ENCODE data around the gene PLEKHM1.
A peak's percentile ranks its signal among the peaks of the same experiment; 100 is the strongest.

PLEKHM1 gene

DNA sequence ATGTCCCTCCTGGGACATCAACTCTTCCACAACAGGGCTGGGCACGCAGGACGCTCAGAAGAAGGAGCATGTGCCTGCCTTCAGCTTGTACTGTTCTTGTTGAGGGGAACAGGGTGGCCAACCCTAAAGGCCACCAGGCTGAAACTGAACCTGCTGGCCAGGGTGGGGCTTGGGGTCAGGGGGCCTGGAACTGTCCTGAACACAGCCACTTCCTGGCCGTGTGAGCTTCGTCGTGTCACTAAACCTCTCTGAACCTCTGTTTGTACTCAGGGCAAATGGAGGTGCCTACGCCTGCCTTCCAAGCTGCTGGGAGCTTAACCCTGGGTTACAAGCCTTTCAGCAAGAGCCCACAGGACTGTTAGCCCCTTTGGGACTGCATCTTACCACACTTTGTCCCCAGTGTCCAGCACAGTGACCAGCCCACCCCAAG is 64.5 kb downstream of the PLEKHM1 start:
- no peaks in the 10 kb centered on the region for H4K20me1 ChIP-seq (ENCODE audit: insufficient read depth, low read length, poor library complexity, severe bottlenecking)
- H3K4me3 ChIP-seq (ENCODE audit: low read length, poor library complexity, severe bottlenecking), result no peak overlapping the region
- H3K9me2 ChIP-seq (replicated peaks; ENCODE audit: low read depth, low read length), result no peaks in the 10 kb centered on the region
- no peak overlapping the region for H2AFZ ChIP-seq (ENCODE audit: low read length)
- peaks cover 5% of the 10 kb centered on the region for H3K4me1 ChIP-seq (ENCODE audit: insufficient read depth, low read length, poor library complexity, severe bottlenecking)
- H3K9ac ChIP-seq (ENCODE audit: low read depth, low read length, poor library complexity, severe bottlenecking), result peak overlapping the region; percentile 8
- H3K4me2 ChIP-seq (ENCODE audit: low read depth, low read length, poor library complexity, severe bottlenecking), result no peak overlapping the region
- peaks cover 28% of the 10 kb centered on the region; the same call in 1 of the 2 replicates for H3K79me2 ChIP-seq (ENCODE audit: insufficient read depth, low read length)
- TF ChIP-seq EZH2phosphoT487 (IDR thresholded peaks at IDR 0.05; ENCODE audit: borderline replicate concordance), result no peak
- TF ChIP-seq, protein P1, sequence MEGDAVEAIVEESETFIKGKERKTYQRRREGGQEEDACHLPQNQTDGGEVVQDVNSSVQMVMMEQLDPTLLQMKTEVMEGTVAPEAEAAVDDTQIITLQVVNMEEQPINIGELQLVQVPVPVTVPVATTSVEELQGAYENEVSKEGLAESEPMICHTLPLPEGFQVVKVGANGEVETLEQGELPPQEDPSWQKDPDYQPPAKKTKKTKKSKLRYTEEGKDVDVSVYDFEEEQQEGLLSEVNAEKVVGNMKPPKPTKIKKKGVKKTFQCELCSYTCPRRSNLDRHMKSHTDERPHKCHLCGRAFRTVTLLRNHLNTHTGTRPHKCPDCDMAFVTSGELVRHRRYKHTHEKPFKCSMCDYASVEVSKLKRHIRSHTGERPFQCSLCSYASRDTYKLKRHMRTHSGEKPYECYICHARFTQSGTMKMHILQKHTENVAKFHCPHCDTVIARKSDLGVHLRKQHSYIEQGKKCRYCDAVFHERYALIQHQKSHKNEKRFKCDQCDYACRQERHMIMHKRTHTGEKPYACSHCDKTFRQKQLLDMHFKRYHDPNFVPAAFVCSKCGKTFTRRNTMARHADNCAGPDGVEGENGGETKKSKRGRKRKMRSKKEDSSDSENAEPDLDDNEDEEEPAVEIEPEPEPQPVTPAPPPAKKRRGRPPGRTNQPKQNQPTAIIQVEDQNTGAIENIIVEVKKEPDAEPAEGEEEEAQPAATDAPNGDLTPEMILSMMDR (conservative IDR thresholded peaks at IDR 0.05; ENCODE audit: low read length), result no peak
- H3K36me3 ChIP-seq (ENCODE audit: insufficient read depth, low read length), result no peaks in the 10 kb centered on the region
- peaks cover 6% of the 10 kb centered on the region for H3F3A ChIP-seq (ENCODE audit: low read depth)
- H3K27me3 ChIP-seq (ENCODE audit: insufficient read depth, low read length, poor library complexity, severe bottlenecking), result no peaks in the 10 kb centered on the region
- H3K9me3 ChIP-seq (ENCODE audit: insufficient read depth, low read depth, low read length), result no peaks in the 10 kb centered on the region

DNA sequence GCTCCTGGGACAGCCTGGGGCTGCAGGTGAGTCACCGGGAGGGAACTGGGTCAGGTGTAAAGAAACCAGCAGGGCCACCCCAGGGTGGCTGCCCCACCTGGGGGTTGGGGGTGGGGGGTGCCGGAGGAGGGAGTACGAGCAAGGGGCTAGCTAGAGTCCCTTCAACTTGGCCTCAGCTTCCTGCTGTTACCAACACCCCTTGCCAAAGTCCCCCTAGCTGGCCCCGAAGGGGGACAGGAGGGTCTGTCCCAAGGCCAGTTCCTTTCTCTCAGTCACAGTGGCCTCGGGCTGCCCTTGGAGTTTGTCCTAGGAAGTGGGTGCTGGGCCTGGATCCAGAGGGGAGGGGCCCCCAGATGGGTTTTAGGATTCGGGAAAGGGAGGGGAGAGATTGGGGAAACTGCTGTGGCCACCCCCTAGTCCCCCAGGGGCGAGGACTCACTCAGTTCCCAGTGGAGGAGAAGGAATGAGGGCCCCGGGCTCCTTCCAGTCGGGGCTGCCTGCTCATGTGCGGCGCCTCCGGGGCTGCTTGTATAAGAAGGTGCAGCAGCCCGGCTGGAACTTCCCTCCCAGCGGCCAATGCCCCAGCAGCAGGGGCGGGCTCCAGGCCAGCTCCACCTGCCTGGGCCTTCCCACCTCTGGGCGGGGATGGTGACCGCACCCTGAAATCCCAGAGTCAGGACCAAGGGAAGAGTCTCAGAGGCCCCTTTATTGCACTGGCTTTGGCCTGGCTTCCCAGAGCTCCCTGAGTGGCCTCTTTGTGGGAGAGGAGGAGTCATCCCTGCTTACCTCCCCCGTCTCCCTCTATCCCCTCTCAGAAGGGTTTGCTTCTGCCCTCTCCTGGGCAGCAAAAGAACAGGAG is 65.2 kb downstream of the PLEKHM1 start:
- H3K4me2 ChIP-seq (ENCODE audit: low read depth, low read length, poor library complexity, severe bottlenecking), result no peak overlapping the region
- H3K79me2 ChIP-seq (ENCODE audit: insufficient read depth, low read length), result peaks cover 22% of the 10 kb centered on the region; the same call in 1 of the 2 replicates
- H3K4me3 ChIP-seq (ENCODE audit: low read length, poor library complexity, severe bottlenecking), result no peak overlapping the region
- H3K9ac ChIP-seq (ENCODE audit: low read depth, low read length, poor library complexity, severe bottlenecking), result no peak overlapping the region
- TF ChIP-seq, protein P1 (conservative IDR thresholded peaks at IDR 0.05; ENCODE audit: low read length), result peak; percentile 53
- TF ChIP-seq EZH2phosphoT487 (IDR thresholded peaks at IDR 0.05; ENCODE audit: borderline replicate concordance), result no peak
- no peaks in the 10 kb centered on the region for H3K9me3 ChIP-seq (ENCODE audit: insufficient read depth, low read depth, low read length)
- no peaks in the 10 kb centered on the region for H4K20me1 ChIP-seq (ENCODE audit: insufficient read depth, low read length, poor library complexity, severe bottlenecking)
- no peaks in the 10 kb centered on the region for H3K9me2 ChIP-seq (replicated peaks; ENCODE audit: low read depth, low read length)
- no peak overlapping the region for H2AFZ ChIP-seq (ENCODE audit: low read length)
- no peaks in the 10 kb centered on the region for H3K27me3 ChIP-seq (ENCODE audit: insufficient read depth, low read length, poor library complexity, severe bottlenecking)
- no peaks in the 10 kb centered on the region for H3K36me3 ChIP-seq (ENCODE audit: insufficient read depth, low read length)
- peaks cover 6% of the 10 kb centered on the region for H3F3A ChIP-seq (ENCODE audit: low read depth)
- H3K4me1 ChIP-seq (ENCODE audit: insufficient read depth, low read length, poor library complexity, severe bottlenecking), result peaks cover 5% of the 10 kb centered on the region

DNA sequence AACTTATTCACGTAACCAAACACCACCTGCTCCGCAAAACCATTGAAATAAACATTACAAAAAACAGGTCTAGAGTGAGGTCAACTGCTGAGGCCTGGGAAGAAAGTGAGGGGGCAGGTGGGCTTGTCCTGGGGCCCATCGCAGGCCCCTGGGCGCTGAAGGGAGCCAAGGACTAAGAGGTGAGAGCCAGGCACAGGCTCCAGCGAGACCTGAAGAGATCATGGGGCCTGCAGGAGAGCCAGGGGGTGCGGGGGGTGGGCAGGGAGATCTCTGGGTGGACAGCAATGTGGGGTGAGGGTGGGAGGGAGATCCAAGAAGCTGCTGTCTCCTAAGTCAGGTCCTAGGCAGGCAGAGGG is 65.8 kb downstream of the PLEKHM1 start:
- no peaks in the 10 kb centered on the region for H3K9me2 ChIP-seq (replicated peaks; ENCODE audit: low read depth, low read length)
- H2AFZ ChIP-seq (ENCODE audit: low read length), result no peak overlapping the region
- no peaks in the 10 kb centered on the region for H3K9me3 ChIP-seq (ENCODE audit: insufficient read depth, low read depth, low read length)
- H3K9ac ChIP-seq (ENCODE audit: low read depth, low read length, poor library complexity, severe bottlenecking), result no peak overlapping the region
- no peak overlapping the region for H3K4me3 ChIP-seq (ENCODE audit: low read length, poor library complexity, severe bottlenecking)
- no peak for TF ChIP-seq EZH2phosphoT487 (IDR thresholded peaks at IDR 0.05; ENCODE audit: borderline replicate concordance)
- TF ChIP-seq, protein P1 (conservative IDR thresholded peaks at IDR 0.05; ENCODE audit: low read length), result no peak
- peaks cover 21% of the 10 kb centered on the region; the same call in 1 of the 2 replicates for H3K79me2 ChIP-seq (ENCODE audit: insufficient read depth, low read length)
- H3F3A ChIP-seq (ENCODE audit: low read depth), result peaks cover 6% of the 10 kb centered on the region
- peaks cover 5% of the 10 kb centered on the region for H3K4me1 ChIP-seq (ENCODE audit: insufficient read depth, low read length, poor library complexity, severe bottlenecking)
- H3K4me2 ChIP-seq (ENCODE audit: low read depth, low read length, poor library complexity, severe bottlenecking), result no peak overlapping the region
- H3K27me3 ChIP-seq (ENCODE audit: insufficient read depth, low read length, poor library complexity, severe bottlenecking), result no peaks in the 10 kb centered on the region
- H4K20me1 ChIP-seq (ENCODE audit: insufficient read depth, low read length, poor library complexity, severe bottlenecking), result no peaks in the 10 kb centered on the region
- no peaks in the 10 kb centered on the region for H3K36me3 ChIP-seq (ENCODE audit: insufficient read depth, low read length)
